Transverse colon (tissue), 4 donors: ENCODE results near the gene DAGLB. TPM values are rescaled to one million over a fixed set of nuclear protein-coding genes. Genes with fewer than 3 reads are reported as not detected.
"Not testable (repeated sequence)": the region's sequence is repeated elsewhere in the genome, so short reads cannot be mapped to it uniquely, and the experiment has no call there.

ENCODE experiments used
- DNase-seq: peaks from one replicate; pipeline ENCODE4 v3.0.0-alpha.2; 2019
- H3K27ac ChIP-seq, 4 donors: fragments of 200-600 bp; sonication (generic); 2 replicates each; pipeline ENCODE4 v1.5.1; 2016 to 2018; ENCODE audit warnings: inconsistent platforms in 4 of 4
- H3K27me3 ChIP-seq: fragments of 200-600 bp; sonication (generic); 2 replicates; pipeline ENCODE4 v1.5.1; 2017; ENCODE audit warnings: inconsistent platforms
- H3K36me3 ChIP-seq, 4 donors: fragments of 200-600 bp; sonication (generic); 2 replicates each; pipeline ENCODE4 v1.5.1; 2017 to 2019; ENCODE audit warnings: inconsistent platforms in 4 of 4
- H3K4me1 ChIP-seq, 4 donors: fragments of 200-600 bp; sonication (generic); 2 replicates each; pipeline ENCODE4 v1.5.1; 2017 to 2020; ENCODE audit warnings: inconsistent platforms in 4 of 4
- H3K4me3 ChIP-seq, 4 donors: fragments of 200-600 bp; sonication (generic); 1 replicate in 1 of 4; 2 replicates in 3 of 4; pipeline versions ENCODE4 v1.5.1 to v1.6.1; 2017 to 2019; ENCODE audit warnings: inconsistent platforms in 4 of 4
- H3K9me3 ChIP-seq, 2 donors: fragments of 200-600 bp; sonication (generic); 2 replicates each; pipeline ENCODE4 v1.5.1; 2017 to 2019; ENCODE audit warnings: inconsistent platforms in 2 of 2
- EP300 ChIP-seq: sonication (generic); formaldehyde crosslinking; IDR thresholded peaks from one replicate; pipeline ENCODE4 v1.6.1; 2017; ENCODE audit warnings: antibody characterized with exemption, low read depth
- POLR2A ChIP-seq: fragments of 450-650 bp; IDR thresholded peaks from one replicate; pipeline ENCODE4 v1.6.1; 2016; ENCODE audit warnings: antibody characterized with exemption, mild to moderate bottlenecking, moderate library complexity
- POLR2AphosphoS5 ChIP-seq, 3 donors: sonication (generic); formaldehyde crosslinking; IDR thresholded peaks; one replicate each; pipeline ENCODE4 v1.6.1; 2016; ENCODE audit warnings: antibody characterized with exemption in 3 of 3
- WGBS, 2 donors: methylation state at CpG; one replicate each; pipeline ENCODE4 v1.1.5; 2018; ENCODE audit warnings: low coverage in 1 of 2; 5-methylcytosine and 5-hydroxymethylcytosine counted together
- in situ Hi-C, 4 donors: fragments of 200-750 bp; cut with MboI; loops; one replicate each; pipeline versions ENCODE4 v1.15.0 to v1.15.1; 2017; ENCODE audit warnings: low sequenced_read_pairs in 3 of 4, low pct_ligation_motif_present in 1 of 4, low pct_unique_long_range_greater_than_20kb in 1 of 4
- intact Hi-C: fragments of 100-400 bp; cut with DNase I; formaldehyde crosslinking; loops from one replicate; pipeline ENCODE4 v1.15.1; 2023; ENCODE audit warnings: low total_unique reads
- total RNA-seq, 4 donors: library from RNA; depleted of rRNA; stranded (reverse); fragments of >200 nt; gene quantifications; one replicate each; pipeline ENCODE4 v1.1.0, GENCODE V29; 2016
- TF ChIP-seq, protein P1 (sequence below), 5 experiments: fragments of 200-600 bp in 3 of 5; fragments of 450-650 bp in 2 of 5; sonication (generic) in 3 of 5; IDR thresholded peaks; 1 replicate in 2 of 5; 2 replicates in 3 of 5; pipeline ENCODE4 v1.5.1; 2016 to 2017; ENCODE audit warnings: antibody characterized with exemption in 5 of 5, inconsistent platforms in 3 of 5, mild to moderate bottlenecking in 2 of 5, moderate library complexity in 1 of 5

DAGLB gene
- total RNA-seq, 4 donors from 2014 or later, result 5.2 to 59.1 (median 24.3) TPM

DNA sequence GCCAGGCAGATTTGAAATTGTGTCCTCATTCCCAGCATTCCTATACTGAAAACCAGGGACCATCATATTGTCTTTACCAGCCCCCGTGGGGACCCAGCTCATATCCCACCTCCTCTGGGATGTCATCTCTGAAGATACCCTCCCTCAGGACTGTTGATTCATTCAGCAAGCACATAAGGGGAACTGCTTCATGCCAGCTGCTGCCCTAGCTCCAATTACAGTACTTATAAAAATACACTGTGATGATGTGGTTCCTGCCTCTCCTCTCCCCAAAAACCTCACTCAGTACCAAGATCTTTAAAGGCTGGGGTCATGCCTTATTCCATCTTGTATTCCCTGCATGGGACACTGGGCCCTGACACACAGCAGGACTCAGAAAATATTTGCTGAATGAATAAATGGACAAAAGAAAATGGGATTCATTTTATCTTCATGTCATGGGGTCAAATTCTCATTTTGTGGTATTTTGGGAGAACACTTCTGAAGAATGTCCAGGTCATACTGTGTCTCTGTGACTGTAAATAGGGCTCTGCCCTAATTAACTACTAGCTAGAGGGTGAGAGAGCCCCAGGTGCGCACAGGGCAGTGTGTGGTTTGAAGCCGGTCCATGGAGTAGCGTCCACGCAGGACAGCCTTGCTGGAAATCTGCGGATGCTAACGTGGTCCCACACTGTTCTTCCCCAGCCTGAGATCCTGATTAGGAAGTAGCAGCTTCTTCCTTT lies 29.0 kb upstream of the DAGLB start:
- TF ChIP-seq POLR2AphosphoS5 (IDR thresholded peaks at IDR 0.05), result no peak
- no peak for TF ChIP-seq EP300
- TF ChIP-seq POLR2A, result no peak
- TF ChIP-seq, protein P1, sequence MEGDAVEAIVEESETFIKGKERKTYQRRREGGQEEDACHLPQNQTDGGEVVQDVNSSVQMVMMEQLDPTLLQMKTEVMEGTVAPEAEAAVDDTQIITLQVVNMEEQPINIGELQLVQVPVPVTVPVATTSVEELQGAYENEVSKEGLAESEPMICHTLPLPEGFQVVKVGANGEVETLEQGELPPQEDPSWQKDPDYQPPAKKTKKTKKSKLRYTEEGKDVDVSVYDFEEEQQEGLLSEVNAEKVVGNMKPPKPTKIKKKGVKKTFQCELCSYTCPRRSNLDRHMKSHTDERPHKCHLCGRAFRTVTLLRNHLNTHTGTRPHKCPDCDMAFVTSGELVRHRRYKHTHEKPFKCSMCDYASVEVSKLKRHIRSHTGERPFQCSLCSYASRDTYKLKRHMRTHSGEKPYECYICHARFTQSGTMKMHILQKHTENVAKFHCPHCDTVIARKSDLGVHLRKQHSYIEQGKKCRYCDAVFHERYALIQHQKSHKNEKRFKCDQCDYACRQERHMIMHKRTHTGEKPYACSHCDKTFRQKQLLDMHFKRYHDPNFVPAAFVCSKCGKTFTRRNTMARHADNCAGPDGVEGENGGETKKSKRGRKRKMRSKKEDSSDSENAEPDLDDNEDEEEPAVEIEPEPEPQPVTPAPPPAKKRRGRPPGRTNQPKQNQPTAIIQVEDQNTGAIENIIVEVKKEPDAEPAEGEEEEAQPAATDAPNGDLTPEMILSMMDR (IDR thresholded peaks at IDR 0.05), result no peak
- Histone ChIP-seq H3K27me3 (no peaks in the 10 kb centered on the region), H3K36me3 (peaks cover 0 to 25% (median 4%) of the 10 kb centered on the region in 4 donors), H3K4me3 (no peak overlapping the region), H3K9me3 (no peaks in the 10 kb centered on the region), H3K27ac (no peak overlapping the region), H3K4me1 (peaks cover 17 to 44% (median 31%) of the 10 kb centered on the region in 4 donors)
- in situ Hi-C loops (no loop called here), intact Hi-C loops (no loop called here)
- WGBS, 2 donors, result 78 to 85% methylated on average over 1 to 7 of the region's 7 CpGs
- no peak for DNase-seq

DNA sequence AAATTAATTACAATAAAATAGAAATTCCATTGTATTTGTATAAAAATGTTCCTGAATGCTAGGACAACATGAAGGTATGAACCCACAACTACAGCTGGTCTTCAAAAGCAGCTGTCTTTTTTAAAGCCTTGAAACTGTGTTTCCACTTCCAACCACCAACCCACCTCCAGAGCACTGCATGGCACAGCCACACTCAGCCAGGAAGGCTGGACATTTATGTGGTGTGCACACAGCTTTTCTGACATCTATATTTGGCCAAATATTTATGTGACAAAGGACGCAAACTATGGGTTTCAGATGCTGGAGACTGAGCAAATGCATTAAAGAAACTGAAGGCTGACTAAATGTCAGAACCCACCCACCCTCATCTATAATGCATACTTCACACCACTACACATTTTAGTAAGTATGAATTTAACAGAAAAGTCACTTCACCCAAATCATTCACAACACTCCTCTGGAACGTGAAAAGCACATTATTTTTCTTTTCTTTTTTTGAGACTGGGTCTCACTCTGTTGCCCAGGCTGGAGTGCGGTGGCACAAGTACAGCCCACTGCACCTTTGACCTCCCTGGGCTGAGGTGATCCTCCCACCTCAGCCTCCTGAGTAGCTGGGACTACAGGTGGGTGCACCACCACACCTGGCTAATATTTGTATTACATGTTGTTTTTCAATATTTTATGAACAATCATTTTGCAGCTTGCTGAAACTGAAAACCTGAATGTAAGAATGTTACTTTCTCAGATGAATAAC lies 27.9 kb upstream of the DAGLB start:
- TF ChIP-seq, protein P1 (IDR thresholded peaks at IDR 0.05), result no peak
- TF ChIP-seq POLR2AphosphoS5 (IDR thresholded peaks at IDR 0.05), result no peak
- TF ChIP-seq POLR2A, result no peak
- no peak for TF ChIP-seq EP300
- Histone ChIP-seq H3K4me1 (peaks cover 15 to 32% (median 21%) of the 10 kb centered on the region in 4 donors), H3K27me3 (no peaks in the 10 kb centered on the region), H3K9me3 (no peaks in the 10 kb centered on the region), H3K36me3 (peaks cover 0 to 25% (median 6%) of the 10 kb centered on the region in 4 donors), H3K4me3 (no peak overlapping the region), H3K27ac (no peak overlapping the region)
- WGBS, 2 donors, result 80 to 84% methylated on average over 2 to 3 of the region's 3 CpGs
- DNase-seq, result no peak
- intact Hi-C loops (no loop called here), in situ Hi-C loops (no loop called here)

DNA sequence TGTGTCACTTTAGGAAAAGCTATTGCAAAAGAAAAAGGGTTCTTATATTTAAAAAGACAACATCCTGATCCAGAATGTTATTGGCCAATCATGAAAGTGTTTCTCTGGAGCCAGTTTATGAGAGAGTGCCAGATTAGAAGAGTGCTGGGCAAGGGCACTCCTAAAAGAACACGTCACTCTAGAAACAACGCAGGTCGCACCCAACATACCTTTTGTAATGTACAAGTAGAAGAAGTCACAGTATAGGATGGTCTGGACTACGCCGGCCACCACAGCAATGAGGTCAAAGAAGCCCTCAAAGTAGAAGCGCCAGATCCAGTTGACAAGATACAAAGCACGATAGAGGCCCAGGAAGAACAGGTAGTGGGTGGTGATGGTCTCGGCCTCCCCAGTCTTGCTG lies 18.1 kb upstream of the DAGLB start:
- peaks cover 0 to 73% (median 39%) of the 10 kb centered on the region in 4 donors for H3K36me3 ChIP-seq
- H3K27ac ChIP-seq, result no peak overlapping the region
- intact Hi-C loops, result no loop called here
- H3K4me1 ChIP-seq, result no peaks in the 10 kb centered on the region
- in situ Hi-C loops, result no loop called here
- H3K4me3 ChIP-seq, result no peak overlapping the region
- no peaks in the 10 kb centered on the region for H3K27me3 ChIP-seq
- no peaks in the 10 kb centered on the region for H3K9me3 ChIP-seq
- TF ChIP-seq POLR2AphosphoS5 (IDR thresholded peaks at IDR 0.05) (no peak), POLR2A (no peak), EP300 (no peak)
- TF ChIP-seq, protein P1 (IDR thresholded peaks at IDR 0.05), result no peak
- WGBS, 2 donors, result 96 to 99% methylated on average over 7 to 8 of the region's 8 CpGs
- DNase-seq, result no peak

DNA sequence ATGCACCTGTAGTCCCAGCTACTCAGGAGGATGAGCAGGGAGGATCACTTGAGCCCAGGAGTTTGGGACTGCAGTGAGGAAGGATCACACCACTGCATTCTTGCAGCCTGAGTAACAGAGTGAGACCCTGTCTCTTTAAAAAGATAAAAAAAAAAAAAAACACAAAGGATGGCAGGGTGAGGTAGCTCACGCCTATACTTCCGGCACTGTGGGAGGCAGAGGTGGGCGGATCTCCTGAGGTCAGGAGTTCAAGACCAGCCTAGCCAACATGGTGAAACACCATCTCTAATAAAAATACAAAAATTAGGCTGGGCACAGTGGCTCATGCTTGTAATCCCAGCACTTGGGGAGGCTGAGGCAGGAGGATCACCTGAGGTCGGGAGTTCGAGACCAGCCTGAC lies 15.9 kb upstream of the DAGLB start:
- H3K9me3 ChIP-seq, H3K4me1 ChIP-seq, intact Hi-C loops, DNase-seq, in situ Hi-C loops, H3K27me3 ChIP-seq, H3K4me3 ChIP-seq, H3K27ac ChIP-seq: not testable (repeated sequence)
- H3K36me3 ChIP-seq, result peaks cover 0 to 56% (median 29%) of the 10 kb centered on the region in 4 donors
- 66 to 85% methylated on average over 5 of the region's 5 CpGs for WGBS, 2 donors
